DND-41 (cell line): ENCODE data around the gene RAPGEF1.

Experiments
- ATAC-seq: fragments of 200-7000 bp; cut with Tn5 transposase; 3 replicates; pipeline ENCODE4 v1.9.1; 2021; ENCODE audit warnings: low read depth; ENCODE audit not compliant: insufficient read depth
- DNase-seq: peaks from one replicate; pipeline ENCODE4 v3.0.0-alpha.2; 2020
- H2AFZ ChIP-seq: 2 replicates; pipeline ENCODE4 v1.6.0; 2012; ENCODE audit warnings: low read depth, low read length
- H3K27ac ChIP-seq: 2 replicates; pipeline ENCODE4 v1.5.1; 2012; ENCODE audit warnings: low read length, inconsistent platforms
- H3K27me3 ChIP-seq: fragments of 200-600 bp; sonication (generic); 2 replicates; pipeline ENCODE4 v1.6.0; 2012; ENCODE audit warnings: low read length, mild to moderate bottlenecking, inconsistent platforms; ENCODE audit not compliant: insufficient read depth, poor library complexity
- H3K36me3 ChIP-seq: 2 replicates; pipeline ENCODE4 v1.5.1; 2012; ENCODE audit warnings: low read length, inconsistent platforms; ENCODE audit not compliant: insufficient read depth
- H3K4me1 ChIP-seq: 2 replicates; pipeline ENCODE4 v1.5.1; 2012; ENCODE audit warnings: mild to moderate bottlenecking, low read length; ENCODE audit not compliant: insufficient read depth
- H3K4me2 ChIP-seq: 2 replicates; pipeline ENCODE4 v1.6.0; 2012; ENCODE audit warnings: mild to moderate bottlenecking, moderate library complexity, low read length, inconsistent platforms; ENCODE audit not compliant: insufficient read depth
- H3K4me3 ChIP-seq, 2 experiments: fragments of 200-600 bp in 1 of 2; shearing (Covaris generic) in 1 of 2; 2 replicates each; pipeline ENCODE4 v1.5.1; 2012 to 2016; ENCODE audit warnings: inconsistent platforms in 2 of 2, low read length in 2 of 2, mild to moderate bottlenecking in 2 of 2, low read depth in 1 of 2, moderate library complexity in 1 of 2
- H3K79me2 ChIP-seq: 2 replicates; pipeline ENCODE4 v1.6.0; 2012; ENCODE audit warnings: low read length, inconsistent platforms; ENCODE audit not compliant: insufficient read depth
- H3K9ac ChIP-seq: 2 replicates; pipeline ENCODE4 v1.6.0; 2012; ENCODE audit warnings: low read depth, mild to moderate bottlenecking, inconsistent platforms, low read length, moderate library complexity
- H3K9me3 ChIP-seq: 2 replicates; pipeline ENCODE4 v1.5.1; 2012; ENCODE audit warnings: low read length, moderate library complexity, mild to moderate bottlenecking, inconsistent platforms; ENCODE audit not compliant: insufficient read depth, severe bottlenecking
- H4K20me1 ChIP-seq: 2 replicates; pipeline ENCODE4 v1.6.0; 2012; ENCODE audit warnings: low read length; ENCODE audit not compliant: insufficient read depth
- EZH2 ChIP-seq: IDR thresholded peaks from 3 replicates; pipeline ENCODE4 v1.6.1; 2012; ENCODE audit warnings: borderline replicate concordance, low read depth, mild to moderate bottlenecking, moderate library complexity, low read length, inconsistent platforms; ENCODE audit not compliant: severe bottlenecking
- TF ChIP-seq, protein P1 (sequence below): IDR thresholded peaks from 2 replicates; pipeline ENCODE4 v1.5.1; 2012; ENCODE audit warnings: borderline replicate concordance, low read length, moderate library complexity, mild to moderate bottlenecking; ENCODE audit not compliant: poor library complexity, severe bottlenecking; ENCODE audit errors: extremely low read depth

The RAPGEF1 gene

DNA sequence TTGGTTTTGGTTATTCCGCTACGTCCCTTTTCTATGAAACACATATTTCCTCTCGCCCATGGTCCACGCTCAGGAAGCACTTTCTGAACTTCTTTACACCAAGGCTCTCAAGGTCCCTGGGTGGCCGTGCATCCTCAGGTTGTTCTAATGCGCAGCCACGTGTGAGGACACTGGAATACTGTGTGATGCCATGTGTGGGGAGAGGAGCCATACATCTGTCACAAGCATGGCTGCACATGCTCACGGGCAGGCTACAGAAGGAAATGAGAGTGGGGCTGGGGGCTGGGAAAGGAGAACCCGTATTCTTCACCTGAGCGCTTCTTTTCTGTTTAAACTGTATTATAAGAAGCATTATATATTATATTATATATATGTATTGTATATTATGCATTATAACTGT is 157.8 kb downstream of the RAPGEF1 start:
- TF ChIP-seq, protein P1, sequence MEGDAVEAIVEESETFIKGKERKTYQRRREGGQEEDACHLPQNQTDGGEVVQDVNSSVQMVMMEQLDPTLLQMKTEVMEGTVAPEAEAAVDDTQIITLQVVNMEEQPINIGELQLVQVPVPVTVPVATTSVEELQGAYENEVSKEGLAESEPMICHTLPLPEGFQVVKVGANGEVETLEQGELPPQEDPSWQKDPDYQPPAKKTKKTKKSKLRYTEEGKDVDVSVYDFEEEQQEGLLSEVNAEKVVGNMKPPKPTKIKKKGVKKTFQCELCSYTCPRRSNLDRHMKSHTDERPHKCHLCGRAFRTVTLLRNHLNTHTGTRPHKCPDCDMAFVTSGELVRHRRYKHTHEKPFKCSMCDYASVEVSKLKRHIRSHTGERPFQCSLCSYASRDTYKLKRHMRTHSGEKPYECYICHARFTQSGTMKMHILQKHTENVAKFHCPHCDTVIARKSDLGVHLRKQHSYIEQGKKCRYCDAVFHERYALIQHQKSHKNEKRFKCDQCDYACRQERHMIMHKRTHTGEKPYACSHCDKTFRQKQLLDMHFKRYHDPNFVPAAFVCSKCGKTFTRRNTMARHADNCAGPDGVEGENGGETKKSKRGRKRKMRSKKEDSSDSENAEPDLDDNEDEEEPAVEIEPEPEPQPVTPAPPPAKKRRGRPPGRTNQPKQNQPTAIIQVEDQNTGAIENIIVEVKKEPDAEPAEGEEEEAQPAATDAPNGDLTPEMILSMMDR = no peak
- no peak for TF ChIP-seq EZH2
- ATAC-seq (no peak), DNase-seq (no peak)
- Histone ChIP-seq H3K27me3 (no peaks in the 10 kb centered on the region), H3K79me2 (no peaks in the 10 kb centered on the region), H3K4me3 (no peak overlapping the region), H3K9me3 (no peaks in the 10 kb centered on the region), H3K9ac (no peak overlapping the region), H3K4me1 (peaks cover 19% of the 10 kb centered on the region), H2AFZ (no peak overlapping the region), H3K27ac (no peak overlapping the region), H3K4me2 (no peak overlapping the region), H3K36me3 (peaks cover 51% of the 10 kb centered on the region), H4K20me1 (peaks cover 4% of the 10 kb centered on the region)

DNA sequence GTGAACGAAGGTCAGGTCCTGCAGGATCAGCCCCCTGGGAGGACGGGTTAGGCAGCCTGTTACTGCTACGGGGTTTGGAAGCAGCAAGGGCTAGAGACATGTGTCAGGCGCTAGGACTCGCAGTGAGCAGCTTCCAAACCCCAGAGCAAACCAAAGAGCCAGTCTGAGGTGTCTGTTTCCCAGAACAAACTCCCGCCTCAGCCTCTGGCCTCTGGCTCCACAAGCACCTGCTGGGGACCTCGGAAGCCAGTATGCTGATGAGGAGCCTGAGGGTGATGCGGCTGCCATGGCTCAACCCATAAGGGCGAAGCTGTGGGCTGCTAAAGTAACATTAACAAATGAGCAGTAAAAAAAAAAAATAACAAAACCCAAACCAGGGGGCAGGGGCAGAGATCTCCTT is 159.5 kb downstream of the RAPGEF1 start:
- DNase-seq (no peak), ATAC-seq (no peak)
- Histone ChIP-seq H3K27me3 (no peaks in the 10 kb centered on the region), H3K9ac (no peak overlapping the region), H3K4me3 (no peak overlapping the region), H3K36me3 (peaks cover 53% of the 10 kb centered on the region), H3K9me3 (no peaks in the 10 kb centered on the region), H2AFZ (no peak overlapping the region), H3K4me1 (peaks cover 10% of the 10 kb centered on the region), H3K27ac (no peak overlapping the region), H3K79me2 (no peaks in the 10 kb centered on the region), H4K20me1 (peaks cover 4% of the 10 kb centered on the region), H3K4me2 (no peak overlapping the region)
- TF ChIP-seq, protein P1 = no peak
- TF ChIP-seq EZH2 = no peak

DNA sequence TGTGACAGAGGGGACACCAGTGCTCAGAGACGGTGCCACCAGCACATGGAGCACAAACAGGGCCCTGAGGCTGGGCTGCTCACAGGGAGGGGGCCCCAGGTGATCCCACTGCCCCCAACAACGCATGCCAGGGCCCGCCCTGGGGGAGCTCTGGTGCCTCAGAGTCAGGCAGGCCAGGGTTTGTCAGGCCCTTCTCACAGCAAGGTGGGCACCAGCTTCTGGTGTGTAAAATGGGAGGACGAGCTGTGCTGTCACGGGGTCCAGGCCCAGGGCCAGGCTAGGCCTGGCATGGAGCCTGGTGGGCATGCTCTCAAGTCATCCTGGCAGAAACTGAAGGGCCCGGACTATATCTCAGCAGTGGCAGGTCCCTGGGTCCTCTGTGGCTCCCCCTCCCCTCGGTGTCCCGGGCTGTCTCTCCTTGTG is 160.1 kb downstream of the RAPGEF1 start:
- Histone ChIP-seq H3K4me2 (no peak overlapping the region), H3K4me1 (peaks cover 4% of the 10 kb centered on the region), H3K4me3 (no peak overlapping the region), H3K9ac (no peak overlapping the region), H3K27ac (no peak overlapping the region), H3K36me3 (peaks cover 52% of the 10 kb centered on the region), H3K79me2 (no peaks in the 10 kb centered on the region), H3K9me3 (no peaks in the 10 kb centered on the region), H3K27me3 (no peaks in the 10 kb centered on the region), H4K20me1 (peaks cover 4% of the 10 kb centered on the region), H2AFZ (no peak overlapping the region)
- no peak for DNase-seq
- TF ChIP-seq EZH2 = no peak
- TF ChIP-seq, protein P1 = no peak
- no peak for ATAC-seq
